Neural cell (in vitro differentiated cells): Measurements from ENCODE around the gene LRBA. TPM values are rescaled to one million over a fixed set of nuclear protein-coding genes. Genes with fewer than 3 reads are reported as not detected.

Experiments
- H2AFZ ChIP-seq: fragments of 200-600, 300-800 bp; sonication (generic), shearing (Covaris generic); 2 replicates; pipeline ENCODE4 v1.6.0; 2014; ENCODE audit warnings: low read depth, mild to moderate bottlenecking, antibody characterized with exemption, low read length, moderate library complexity
- H3F3A ChIP-seq: fragments of 200-600 bp; shearing (Covaris generic); 2 replicates; pipeline ENCODE4 v1.6.1; 2016; ENCODE audit warnings: mild to moderate bottlenecking, moderate library complexity, mixed read lengths, antibody characterized with exemption, low read length; ENCODE audit not compliant: insufficient read depth, poor library complexity, severe bottlenecking
- H3K27ac ChIP-seq: fragments of 200-600, 300-800 bp; sonication (generic), shearing (Covaris generic); 2 replicates; pipeline ENCODE4 v1.5.1; 2014; ENCODE audit warnings: mild to moderate bottlenecking, low read length, moderate library complexity
- H3K27me3 ChIP-seq: fragments of 300-800, 200-600 bp; sonication (generic), shearing (Covaris generic); 2 replicates; pipeline ENCODE4 v1.6.0; 2014; ENCODE audit warnings: mild to moderate bottlenecking, low read depth, low read length, moderate library complexity; ENCODE audit not compliant: insufficient read depth
- H3K36me3 ChIP-seq: fragments of 300-800, 200-600 bp; sonication (generic), shearing (Covaris generic); 2 replicates; pipeline ENCODE4 v1.5.1; 2014; ENCODE audit warnings: mild to moderate bottlenecking, antibody characterized with exemption, low read length, moderate library complexity; ENCODE audit not compliant: insufficient read depth
- H3K4me2 ChIP-seq: fragments of 300-800, 200-600 bp; sonication (generic), shearing (Covaris generic); 2 replicates; pipeline ENCODE4 v1.6.0; 2014; ENCODE audit warnings: mild to moderate bottlenecking, low read length
- H3K4me3 ChIP-seq: fragments of 300-800, 200-600 bp; sonication (generic), shearing (Covaris generic); 2 replicates; pipeline ENCODE4 v1.5.1; 2014; ENCODE audit warnings: mild to moderate bottlenecking, low read length, moderate library complexity
- H3K79me2 ChIP-seq: fragments of 200-600 bp; shearing (Covaris generic); replicated peaks from 2 replicates; pipeline ENCODE4 v1.6.0; 2014; ENCODE audit warnings: mild to moderate bottlenecking, low read length, moderate library complexity; ENCODE audit not compliant: insufficient read depth
- H3K9ac ChIP-seq: fragments of 300-800, 200-600 bp; sonication (generic), shearing (Covaris generic); 2 replicates; pipeline ENCODE4 v1.6.1; 2016; ENCODE audit warnings: mild to moderate bottlenecking, low read length, mixed read lengths
- H3K9me2 ChIP-seq: fragments of 200-600 bp; shearing (Covaris generic); 2 replicates; pipeline ENCODE4 v1.6.1; 2016; ENCODE audit warnings: mild to moderate bottlenecking, low read length, mixed read lengths; ENCODE audit not compliant: insufficient read depth
- H3K9me3 ChIP-seq: fragments of 200-600, 300-800 bp; sonication (generic), shearing (Covaris generic); 2 replicates; pipeline ENCODE4 v1.6.1; 2016; ENCODE audit warnings: mild to moderate bottlenecking, mixed run types, low read length, moderate library complexity, mixed read lengths
- H4K20me1 ChIP-seq: fragments of 200-600 bp; shearing (Covaris generic); 2 replicates; pipeline ENCODE4 v1.6.1; 2016; ENCODE audit warnings: mild to moderate bottlenecking, mixed run types; ENCODE audit not compliant: insufficient read depth
- EP300 ChIP-seq: fragments of 450-650 bp; conservative IDR thresholded peaks from 2 replicates; pipeline ENCODE4 v1.6.1; 2014; ENCODE audit warnings: antibody characterized with exemption, mild to moderate bottlenecking, moderate library complexity; ENCODE audit not compliant: poor library complexity, severe bottlenecking
- EZH2 ChIP-seq: fragments of 200-600, 300-800 bp; shearing (Covaris generic), sonication (generic); IDR thresholded peaks from 2 replicates; pipeline ENCODE4 v1.6.1; 2014; ENCODE audit warnings: antibody characterized with exemption, low read length, borderline replicate concordance, mild to moderate bottlenecking; ENCODE audit not compliant: insufficient read depth, poor library complexity, severe bottlenecking
- MXI1 ChIP-seq: fragments of 450-650 bp; conservative IDR thresholded peaks from 2 replicates; pipeline ENCODE4 v1.6.1; 2014; ENCODE audit warnings: antibody characterized with exemption, mild to moderate bottlenecking; ENCODE audit not compliant: poor library complexity, severe bottlenecking
- POLR2AphosphoS5 ChIP-seq: IDR thresholded peaks from 2 replicates; pipeline ENCODE4 v1.6.1; 2012
- RAD21 ChIP-seq: fragments of 450-650 bp; conservative IDR thresholded peaks from 2 replicates; pipeline ENCODE4 v1.6.1; 2014; ENCODE audit warnings: antibody characterized with exemption, mild to moderate bottlenecking, moderate library complexity
- SMC3 ChIP-seq: fragments of 450-650 bp; conservative IDR thresholded peaks from 2 replicates; pipeline ENCODE4 v1.6.1; 2014; ENCODE audit warnings: antibody characterized with exemption, mild to moderate bottlenecking, moderate library complexity; ENCODE audit not compliant: poor library complexity
- TAF1 ChIP-seq: IDR thresholded peaks from 2 replicates; pipeline ENCODE4 v1.6.1; 2012; ENCODE audit warnings: low read depth
- polyA plus RNA-seq: library from polyadenylated mRNA; depleted of rRNA; stranded (reverse); fragments of >200 nt; gene quantifications from 2 replicates; pipeline ENCODE4 v1.2.3, GENCODE V29; 2014
- TF ChIP-seq, protein P1 (sequence below): fragments of 450-650 bp; IDR thresholded peaks from 2 replicates; pipeline ENCODE4 v1.5.1; 2014; ENCODE audit warnings: antibody characterized with exemption, mild to moderate bottlenecking, moderate library complexity; ENCODE audit not compliant: poor library complexity, severe bottlenecking
- TF ChIP-seq, protein P2 (sequence below): IDR thresholded peaks from 2 replicates; pipeline ENCODE4 v1.6.1; 2012; ENCODE audit warnings: borderline replicate concordance

The LRBA gene
- polyA plus RNA-seq, 1 donor from 2014 or later: 7.1 TPM

DNA sequence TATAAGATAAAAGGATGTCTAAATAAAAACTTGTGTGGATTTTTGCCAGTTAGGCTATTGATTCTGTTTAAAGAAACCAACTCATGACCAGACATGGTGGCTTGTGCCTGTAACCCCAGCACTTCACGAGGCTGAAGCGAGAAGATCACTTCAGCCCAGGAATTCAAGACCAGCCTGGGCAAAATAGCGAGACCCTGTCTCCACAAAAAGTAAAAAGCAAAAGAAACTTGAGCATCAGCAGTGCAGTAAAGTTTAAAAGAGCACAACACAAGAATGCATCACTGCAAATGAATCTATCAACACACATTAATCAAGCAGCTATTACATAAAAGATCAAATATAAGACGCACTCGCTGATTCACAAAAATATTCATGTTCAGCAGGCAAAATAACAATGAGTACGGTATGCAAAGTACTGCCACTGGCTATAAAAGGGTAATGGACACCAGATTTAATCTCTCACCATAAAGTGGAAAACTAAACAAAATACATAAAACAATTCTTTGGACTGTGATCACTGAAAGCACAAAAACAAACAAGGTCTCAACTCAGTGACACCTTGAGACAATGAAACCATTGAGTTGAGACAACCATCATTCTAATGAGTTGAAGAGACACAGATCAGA, 41.3 kb downstream of the LRBA start:
- Histone ChIP-seq H3K9me3 (no peaks in the 10 kb centered on the region), H2AFZ (no peak overlapping the region), H3K9ac (no peak overlapping the region), H3K4me2 (no peak overlapping the region), H3F3A (no peaks in the 10 kb centered on the region), H3K4me3 (no peak overlapping the region), H4K20me1 (no peaks in the 10 kb centered on the region), H3K36me3 (no peaks in the 10 kb centered on the region), H3K9me2 (no peaks in the 10 kb centered on the region), H3K27ac (no peak overlapping the region), H3K79me2 (no peaks in the 10 kb centered on the region), H3K27me3 (no peaks in the 10 kb centered on the region)
- TF ChIP-seq, protein P1, sequence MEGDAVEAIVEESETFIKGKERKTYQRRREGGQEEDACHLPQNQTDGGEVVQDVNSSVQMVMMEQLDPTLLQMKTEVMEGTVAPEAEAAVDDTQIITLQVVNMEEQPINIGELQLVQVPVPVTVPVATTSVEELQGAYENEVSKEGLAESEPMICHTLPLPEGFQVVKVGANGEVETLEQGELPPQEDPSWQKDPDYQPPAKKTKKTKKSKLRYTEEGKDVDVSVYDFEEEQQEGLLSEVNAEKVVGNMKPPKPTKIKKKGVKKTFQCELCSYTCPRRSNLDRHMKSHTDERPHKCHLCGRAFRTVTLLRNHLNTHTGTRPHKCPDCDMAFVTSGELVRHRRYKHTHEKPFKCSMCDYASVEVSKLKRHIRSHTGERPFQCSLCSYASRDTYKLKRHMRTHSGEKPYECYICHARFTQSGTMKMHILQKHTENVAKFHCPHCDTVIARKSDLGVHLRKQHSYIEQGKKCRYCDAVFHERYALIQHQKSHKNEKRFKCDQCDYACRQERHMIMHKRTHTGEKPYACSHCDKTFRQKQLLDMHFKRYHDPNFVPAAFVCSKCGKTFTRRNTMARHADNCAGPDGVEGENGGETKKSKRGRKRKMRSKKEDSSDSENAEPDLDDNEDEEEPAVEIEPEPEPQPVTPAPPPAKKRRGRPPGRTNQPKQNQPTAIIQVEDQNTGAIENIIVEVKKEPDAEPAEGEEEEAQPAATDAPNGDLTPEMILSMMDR: no peak
- TF ChIP-seq EP300 (no peak), TAF1 (no peak), RAD21 (no peak), POLR2AphosphoS5 (no peak), EZH2 (no peak), SMC3 (no peak), MXI1 (no peak)
- TF ChIP-seq, protein P2, sequence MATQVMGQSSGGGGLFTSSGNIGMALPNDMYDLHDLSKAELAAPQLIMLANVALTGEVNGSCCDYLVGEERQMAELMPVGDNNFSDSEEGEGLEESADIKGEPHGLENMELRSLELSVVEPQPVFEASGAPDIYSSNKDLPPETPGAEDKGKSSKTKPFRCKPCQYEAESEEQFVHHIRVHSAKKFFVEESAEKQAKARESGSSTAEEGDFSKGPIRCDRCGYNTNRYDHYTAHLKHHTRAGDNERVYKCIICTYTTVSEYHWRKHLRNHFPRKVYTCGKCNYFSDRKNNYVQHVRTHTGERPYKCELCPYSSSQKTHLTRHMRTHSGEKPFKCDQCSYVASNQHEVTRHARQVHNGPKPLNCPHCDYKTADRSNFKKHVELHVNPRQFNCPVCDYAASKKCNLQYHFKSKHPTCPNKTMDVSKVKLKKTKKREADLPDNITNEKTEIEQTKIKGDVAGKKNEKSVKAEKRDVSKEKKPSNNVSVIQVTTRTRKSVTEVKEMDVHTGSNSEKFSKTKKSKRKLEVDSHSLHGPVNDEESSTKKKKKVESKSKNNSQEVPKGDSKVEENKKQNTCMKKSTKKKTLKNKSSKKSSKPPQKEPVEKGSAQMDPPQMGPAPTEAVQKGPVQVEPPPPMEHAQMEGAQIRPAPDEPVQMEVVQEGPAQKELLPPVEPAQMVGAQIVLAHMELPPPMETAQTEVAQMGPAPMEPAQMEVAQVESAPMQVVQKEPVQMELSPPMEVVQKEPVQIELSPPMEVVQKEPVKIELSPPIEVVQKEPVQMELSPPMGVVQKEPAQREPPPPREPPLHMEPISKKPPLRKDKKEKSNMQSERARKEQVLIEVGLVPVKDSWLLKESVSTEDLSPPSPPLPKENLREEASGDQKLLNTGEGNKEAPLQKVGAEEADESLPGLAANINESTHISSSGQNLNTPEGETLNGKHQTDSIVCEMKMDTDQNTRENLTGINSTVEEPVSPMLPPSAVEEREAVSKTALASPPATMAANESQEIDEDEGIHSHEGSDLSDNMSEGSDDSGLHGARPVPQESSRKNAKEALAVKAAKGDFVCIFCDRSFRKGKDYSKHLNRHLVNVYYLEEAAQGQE: no peak

DNA sequence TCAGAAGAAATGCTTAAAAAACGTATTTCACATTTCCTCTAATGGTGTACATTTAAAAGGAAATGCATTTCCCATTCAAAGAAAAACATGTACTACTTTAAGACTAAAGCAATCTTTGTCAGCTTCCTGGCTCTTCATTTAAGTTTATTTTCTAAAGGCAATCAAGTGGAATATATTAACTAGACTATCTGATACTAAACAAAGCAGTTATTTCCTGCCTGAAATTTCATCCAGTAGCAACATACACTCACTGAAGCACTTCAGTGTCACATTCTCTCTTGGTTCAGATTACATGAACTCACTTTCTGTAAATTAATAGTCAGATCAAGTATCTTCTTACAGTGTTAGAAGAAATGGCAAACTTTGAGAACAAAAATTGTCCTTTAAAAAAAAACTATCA, 42.5 kb downstream of the LRBA start:
- Histone ChIP-seq H3K9me2 (no peaks in the 10 kb centered on the region), H3K9me3 (no peaks in the 10 kb centered on the region), H3K4me2 (no peak overlapping the region), H3K27me3 (no peaks in the 10 kb centered on the region), H3K79me2 (no peaks in the 10 kb centered on the region), H3K4me3 (no peak overlapping the region), H4K20me1 (no peaks in the 10 kb centered on the region), H3K27ac (no peak overlapping the region), H3F3A (no peaks in the 10 kb centered on the region), H2AFZ (no peak overlapping the region), H3K36me3 (no peaks in the 10 kb centered on the region), H3K9ac (no peak overlapping the region)
- no peak for TF ChIP-seq EP300
- TF ChIP-seq, protein P1: no peak
- TF ChIP-seq EZH2: no peak
- TF ChIP-seq TAF1: no peak
- TF ChIP-seq RAD21: no peak
- no peak for TF ChIP-seq SMC3
- TF ChIP-seq, protein P2: no peak
- no peak for TF ChIP-seq MXI1
- no peak for TF ChIP-seq POLR2AphosphoS5
